ENCODE data around the gene CD93.

DNA sequence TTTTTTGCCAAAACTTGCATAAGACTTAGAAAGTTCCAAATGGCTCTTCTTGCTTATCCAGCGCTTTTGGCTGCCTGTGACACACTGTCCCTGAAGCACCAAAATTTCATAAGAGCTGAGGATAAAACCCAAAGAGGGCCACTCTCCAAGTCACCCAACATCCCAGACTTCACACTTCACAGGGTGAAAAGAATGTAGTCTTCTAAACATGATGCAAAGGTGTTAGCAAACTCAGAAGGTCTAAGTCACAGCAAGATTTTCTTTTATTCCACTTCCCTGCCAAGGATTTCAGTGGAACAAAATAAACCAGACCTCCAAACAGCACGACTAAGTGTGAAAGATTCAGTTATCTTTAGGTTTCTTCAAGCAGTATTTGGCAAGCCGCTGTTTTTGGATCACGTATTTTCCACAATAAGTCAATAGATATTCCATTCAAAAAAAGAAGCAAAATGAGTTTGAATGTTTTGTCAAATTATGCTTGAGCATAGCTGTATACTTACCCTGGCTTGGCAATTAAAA lies 44.6 kb upstream of the CD93 start:
- TF ChIP-seq, protein P1, sequence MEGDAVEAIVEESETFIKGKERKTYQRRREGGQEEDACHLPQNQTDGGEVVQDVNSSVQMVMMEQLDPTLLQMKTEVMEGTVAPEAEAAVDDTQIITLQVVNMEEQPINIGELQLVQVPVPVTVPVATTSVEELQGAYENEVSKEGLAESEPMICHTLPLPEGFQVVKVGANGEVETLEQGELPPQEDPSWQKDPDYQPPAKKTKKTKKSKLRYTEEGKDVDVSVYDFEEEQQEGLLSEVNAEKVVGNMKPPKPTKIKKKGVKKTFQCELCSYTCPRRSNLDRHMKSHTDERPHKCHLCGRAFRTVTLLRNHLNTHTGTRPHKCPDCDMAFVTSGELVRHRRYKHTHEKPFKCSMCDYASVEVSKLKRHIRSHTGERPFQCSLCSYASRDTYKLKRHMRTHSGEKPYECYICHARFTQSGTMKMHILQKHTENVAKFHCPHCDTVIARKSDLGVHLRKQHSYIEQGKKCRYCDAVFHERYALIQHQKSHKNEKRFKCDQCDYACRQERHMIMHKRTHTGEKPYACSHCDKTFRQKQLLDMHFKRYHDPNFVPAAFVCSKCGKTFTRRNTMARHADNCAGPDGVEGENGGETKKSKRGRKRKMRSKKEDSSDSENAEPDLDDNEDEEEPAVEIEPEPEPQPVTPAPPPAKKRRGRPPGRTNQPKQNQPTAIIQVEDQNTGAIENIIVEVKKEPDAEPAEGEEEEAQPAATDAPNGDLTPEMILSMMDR (IDR thresholded peaks at IDR 0.05 in 4 of 5, conservative IDR thresholded peaks at IDR 0.05 in 1 of 5): no peak
- no peak for TF ChIP-seq POLR2A (IDR thresholded peaks at IDR 0.05)
